ENCODE results near the gene CR1.

- TF ChIP-seq POLR2A (IDR thresholded peaks at IDR 0.05): no peak
- TF ChIP-seq, protein P1, sequence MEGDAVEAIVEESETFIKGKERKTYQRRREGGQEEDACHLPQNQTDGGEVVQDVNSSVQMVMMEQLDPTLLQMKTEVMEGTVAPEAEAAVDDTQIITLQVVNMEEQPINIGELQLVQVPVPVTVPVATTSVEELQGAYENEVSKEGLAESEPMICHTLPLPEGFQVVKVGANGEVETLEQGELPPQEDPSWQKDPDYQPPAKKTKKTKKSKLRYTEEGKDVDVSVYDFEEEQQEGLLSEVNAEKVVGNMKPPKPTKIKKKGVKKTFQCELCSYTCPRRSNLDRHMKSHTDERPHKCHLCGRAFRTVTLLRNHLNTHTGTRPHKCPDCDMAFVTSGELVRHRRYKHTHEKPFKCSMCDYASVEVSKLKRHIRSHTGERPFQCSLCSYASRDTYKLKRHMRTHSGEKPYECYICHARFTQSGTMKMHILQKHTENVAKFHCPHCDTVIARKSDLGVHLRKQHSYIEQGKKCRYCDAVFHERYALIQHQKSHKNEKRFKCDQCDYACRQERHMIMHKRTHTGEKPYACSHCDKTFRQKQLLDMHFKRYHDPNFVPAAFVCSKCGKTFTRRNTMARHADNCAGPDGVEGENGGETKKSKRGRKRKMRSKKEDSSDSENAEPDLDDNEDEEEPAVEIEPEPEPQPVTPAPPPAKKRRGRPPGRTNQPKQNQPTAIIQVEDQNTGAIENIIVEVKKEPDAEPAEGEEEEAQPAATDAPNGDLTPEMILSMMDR (IDR thresholded peaks at IDR 0.05): no peak
Measured at GRCh38 chr1:207666342-207666741, 170.4 kb downstream of the CR1 start.
